ENCODE data around the gene RIN3. TPM values are rescaled to one million over a fixed set of nuclear protein-coding genes. Genes with fewer than 3 reads are reported as not detected.

The RIN3 gene
- total RNA-seq, 1 donor from 2014 or later, result 0.22 TPM

DNA sequence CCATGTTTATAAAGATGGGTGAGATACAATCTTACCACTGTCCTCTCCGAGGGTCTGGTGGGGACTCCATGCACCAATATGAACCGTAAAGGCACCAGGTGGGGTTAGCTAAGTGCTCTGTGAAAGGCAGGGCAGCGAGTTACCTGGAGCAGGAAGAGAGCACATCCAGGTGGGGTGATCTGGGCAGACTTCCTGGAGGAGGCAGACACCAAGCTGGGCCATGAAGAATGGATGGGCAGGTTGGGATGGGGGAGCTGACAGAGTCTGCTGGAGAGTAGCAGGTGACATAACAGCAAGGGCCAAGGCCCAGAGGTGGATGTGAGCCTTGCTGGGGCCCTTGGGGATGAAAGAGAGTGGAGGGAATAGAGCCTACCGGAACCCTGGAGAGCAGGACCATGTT lies 45.9 kb downstream of the RIN3 start:
- Histone ChIP-seq H3K79me2 (ENCODE audit: low read depth) (no peaks in the 10 kb centered on the region), H3K9ac (no peak overlapping the region), H3K4me1 (no peaks in the 10 kb centered on the region), H2AFZ (replicated peaks) (no peak overlapping the region), H3K4me2 (no peak overlapping the region), H3K9me3 (ENCODE audit: low read depth) (no peaks in the 10 kb centered on the region), H3K4me3 (no peak overlapping the region), H4K20me1 (ENCODE audit: low read depth) (no peaks in the 10 kb centered on the region), H3K36me3 (no peaks in the 10 kb centered on the region), H3K27me3 (no peaks in the 10 kb centered on the region), H3K27ac (no peak overlapping the region), H3F3A (ENCODE audit: low read depth) (no peaks in the 10 kb centered on the region)
- Mint-ChIP-seq H3K27ac (no peak overlapping the region), H3K4me1 (peaks cover 2% of the 10 kb centered on the region), H3K4me3 (no peak overlapping the region), H3K9me3 (no peaks in the 10 kb centered on the region), H3K27me3 (ENCODE audit: insufficient read depth, low read depth) (peaks cover 6% of the 10 kb centered on the region), H3K36me3 (no peaks in the 10 kb centered on the region)
- TF ChIP-seq EZH2 (IDR thresholded peaks at IDR 0.05) (no peak), EZH2phosphoT487 (IDR thresholded peaks at IDR 0.05) (no peak)
- TF ChIP-seq, protein P1, sequence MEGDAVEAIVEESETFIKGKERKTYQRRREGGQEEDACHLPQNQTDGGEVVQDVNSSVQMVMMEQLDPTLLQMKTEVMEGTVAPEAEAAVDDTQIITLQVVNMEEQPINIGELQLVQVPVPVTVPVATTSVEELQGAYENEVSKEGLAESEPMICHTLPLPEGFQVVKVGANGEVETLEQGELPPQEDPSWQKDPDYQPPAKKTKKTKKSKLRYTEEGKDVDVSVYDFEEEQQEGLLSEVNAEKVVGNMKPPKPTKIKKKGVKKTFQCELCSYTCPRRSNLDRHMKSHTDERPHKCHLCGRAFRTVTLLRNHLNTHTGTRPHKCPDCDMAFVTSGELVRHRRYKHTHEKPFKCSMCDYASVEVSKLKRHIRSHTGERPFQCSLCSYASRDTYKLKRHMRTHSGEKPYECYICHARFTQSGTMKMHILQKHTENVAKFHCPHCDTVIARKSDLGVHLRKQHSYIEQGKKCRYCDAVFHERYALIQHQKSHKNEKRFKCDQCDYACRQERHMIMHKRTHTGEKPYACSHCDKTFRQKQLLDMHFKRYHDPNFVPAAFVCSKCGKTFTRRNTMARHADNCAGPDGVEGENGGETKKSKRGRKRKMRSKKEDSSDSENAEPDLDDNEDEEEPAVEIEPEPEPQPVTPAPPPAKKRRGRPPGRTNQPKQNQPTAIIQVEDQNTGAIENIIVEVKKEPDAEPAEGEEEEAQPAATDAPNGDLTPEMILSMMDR (IDR thresholded peaks at IDR 0.05), result no peak
- DNase-seq (ENCODE audit: low spot score), result no peak

GRCh38 chr14:92560106-92560865 lies 46.7 kb downstream of the RIN3 start:
- Histone ChIP-seq H3K79me2 (ENCODE audit: low read depth) (no peaks in the 10 kb centered on the region), H3K36me3 (no peaks in the 10 kb centered on the region), H3K4me3 (no peak overlapping the region), H3K27ac (no peak overlapping the region), H3K4me2 (no peak overlapping the region), H3K9me3 (ENCODE audit: low read depth) (no peaks in the 10 kb centered on the region), H4K20me1 (ENCODE audit: low read depth) (no peaks in the 10 kb centered on the region), H3K9ac (no peak overlapping the region), H2AFZ (replicated peaks) (no peak overlapping the region), H3K27me3 (no peaks in the 10 kb centered on the region), H3F3A (ENCODE audit: low read depth) (no peaks in the 10 kb centered on the region), H3K4me1 (no peaks in the 10 kb centered on the region)
- TF ChIP-seq, protein P1 (IDR thresholded peaks at IDR 0.05), result no peak
- TF ChIP-seq EZH2 (IDR thresholded peaks at IDR 0.05) (no peak), EZH2phosphoT487 (IDR thresholded peaks at IDR 0.05) (no peak)
- Mint-ChIP-seq H3K9me3 (no peaks in the 10 kb centered on the region), H3K27ac (peak overlapping the region; percentile 78), H3K27me3 (ENCODE audit: insufficient read depth, low read depth) (peaks cover 6% of the 10 kb centered on the region), H3K4me1 (peaks cover 2% of the 10 kb centered on the region), H3K4me3 (no peak overlapping the region), H3K36me3 (no peaks in the 10 kb centered on the region)
- no peak for DNase-seq (ENCODE audit: low spot score)

- peaks cover 2% of the 10 kb centered on the region for H3K4me1 Mint-ChIP-seq
- no peaks in the 10 kb centered on the region for H3K9me3 Mint-ChIP-seq
- no peaks in the 10 kb centered on the region for H3K36me3 Mint-ChIP-seq
- Histone ChIP-seq H4K20me1 (ENCODE audit: low read depth) (no peaks in the 10 kb centered on the region), H3K27me3 (no peaks in the 10 kb centered on the region), H3K4me2 (no peak overlapping the region), H2AFZ (replicated peaks) (no peak overlapping the region), H3K27ac (no peak overlapping the region), H3K4me1 (no peaks in the 10 kb centered on the region), H3F3A (ENCODE audit: low read depth) (no peaks in the 10 kb centered on the region), H3K79me2 (ENCODE audit: low read depth) (no peaks in the 10 kb centered on the region), H3K9me3 (ENCODE audit: low read depth) (no peaks in the 10 kb centered on the region), H3K4me3 (no peak overlapping the region), H3K9ac (no peak overlapping the region), H3K36me3 (no peaks in the 10 kb centered on the region)
- H3K27ac Mint-ChIP-seq, result no peak overlapping the region
- H3K4me3 Mint-ChIP-seq, result no peak overlapping the region
- H3K27me3 Mint-ChIP-seq (ENCODE audit: insufficient read depth, low read depth), result peaks cover 6% of the 10 kb centered on the region
- TF ChIP-seq, protein P1 (IDR thresholded peaks at IDR 0.05), result no peak
- no peak for DNase-seq (ENCODE audit: low spot score)
Observed at GRCh38 chr14:92561906-92562479, 48.4 kb downstream of the RIN3 start.

Data from neural progenitor cell (in vitro differentiated cells).